Measurements from ENCODE around the gene HOXA13.

The HOXA13 gene

DNA sequence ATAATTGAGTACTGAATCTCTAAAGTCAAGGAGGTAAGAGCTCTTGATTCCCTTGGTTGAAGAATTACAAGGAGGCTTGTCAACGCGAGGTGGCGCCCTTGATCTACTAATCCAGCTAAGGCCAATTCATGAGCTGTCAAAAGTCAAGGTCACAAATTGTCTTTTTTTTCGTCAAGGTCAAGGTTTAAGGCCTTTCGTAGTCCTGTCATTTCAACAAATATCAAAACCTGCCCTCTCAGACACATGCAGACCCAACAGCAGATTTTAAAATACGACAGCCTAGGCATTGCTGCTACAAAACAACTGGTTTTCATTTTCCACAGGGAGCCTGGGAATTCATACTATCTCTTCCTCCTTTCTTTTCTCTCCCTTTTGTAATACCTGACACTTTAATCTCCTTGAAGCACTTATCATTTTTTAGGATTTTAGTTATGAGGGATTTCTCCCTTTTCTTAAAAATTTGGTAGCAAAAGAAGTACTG is 3.6 kb downstream of the HOXA13 start (continued):
- TF ChIP-seq ZNF148 (tag by site-specific recombination; IDR thresholded peaks at IDR 0.05; ENCODE audit: borderline replicate concordance) (no peak), ZNF670 (tag by site-specific recombination; IDR thresholded peaks at IDR 0.05; ENCODE audit: low read depth) (no peak), ZNF302 (tag by site-specific recombination; IDR thresholded peaks at IDR 0.05; ENCODE audit: low read depth) (no peak), FEZF1 (tag by site-specific recombination; IDR thresholded peaks at IDR 0.05) (peak; percentile 90), KLF8 (tag by site-specific recombination; IDR thresholded peaks at IDR 0.05) (0 out of 2 replicates have a peak, but pooled peaks have one; percentile 30), ZNF558 (tag by site-specific recombination; IDR thresholded peaks at IDR 0.05) (no peak), KLF1 (tag by site-specific recombination; IDR thresholded peaks at IDR 0.05) (no peak), ZNF404 (tag by site-specific recombination; IDR thresholded peaks at IDR 0.05) (no peak), ZBTB44 (tag by site-specific recombination; IDR thresholded peaks at IDR 0.05) (no peak), ZNF791 (tag by site-specific recombination; IDR thresholded peaks at IDR 0.05) (no peak), ZNF548 (tag by site-specific recombination; IDR thresholded peaks at IDR 0.05) (no peak), ZNF341 (tag by site-specific recombination; IDR thresholded peaks at IDR 0.05; ENCODE audit: low read depth) (no peak), ZNF654 (tag by site-specific recombination; IDR thresholded peaks at IDR 0.05; ENCODE audit: low read depth) (peak; percentile 87), KLF10 (tag by site-specific recombination; IDR thresholded peaks at IDR 0.05) (0 out of 2 replicates have a peak, but pooled peaks have one; percentile 46), BCL11A (tag by site-specific recombination; IDR thresholded peaks at IDR 0.05; ENCODE audit: low read depth) (peak; percentile 87), ZNF510 (tag by site-specific recombination; IDR thresholded peaks at IDR 0.05; ENCODE audit: insufficient replicate concordance) (no peak), ZNF37A (tag by site-specific recombination; IDR thresholded peaks at IDR 0.05) (no peak), ZNF48 (tag by site-specific recombination; IDR thresholded peaks at IDR 0.05) (no peak), ZNF529 (tag by site-specific recombination; IDR thresholded peaks at IDR 0.05; ENCODE audit: insufficient replicate concordance) (no peak), HOXC10 (CRISPR knock-in tag; IDR thresholded peaks at IDR 0.05) (no peak), ZBTB17 (tag by site-specific recombination; IDR thresholded peaks at IDR 0.05) (no peak), ZNF366 (tag by site-specific recombination; conservative IDR thresholded peaks at IDR 0.05) (peak; percentile 79), ZNF157 (tag by site-specific recombination; IDR thresholded peaks at IDR 0.05) (no peak), ZSCAN18 (tag by site-specific recombination; IDR thresholded peaks at IDR 0.05) (no peak), ZNF530 (tag by site-specific recombination; IDR thresholded peaks at IDR 0.05; ENCODE audit: low read depth) (no peak), ZNF501 (tag by site-specific recombination; IDR thresholded peaks at IDR 0.05) (no peak), ZBTB7A (tag by site-specific recombination; IDR thresholded peaks at IDR 0.05; ENCODE audit: low read depth) (no peak), ZNF398 (tag by site-specific recombination; IDR thresholded peaks at IDR 0.05) (no peak)
- TF ChIP-seq, protein P1, sequence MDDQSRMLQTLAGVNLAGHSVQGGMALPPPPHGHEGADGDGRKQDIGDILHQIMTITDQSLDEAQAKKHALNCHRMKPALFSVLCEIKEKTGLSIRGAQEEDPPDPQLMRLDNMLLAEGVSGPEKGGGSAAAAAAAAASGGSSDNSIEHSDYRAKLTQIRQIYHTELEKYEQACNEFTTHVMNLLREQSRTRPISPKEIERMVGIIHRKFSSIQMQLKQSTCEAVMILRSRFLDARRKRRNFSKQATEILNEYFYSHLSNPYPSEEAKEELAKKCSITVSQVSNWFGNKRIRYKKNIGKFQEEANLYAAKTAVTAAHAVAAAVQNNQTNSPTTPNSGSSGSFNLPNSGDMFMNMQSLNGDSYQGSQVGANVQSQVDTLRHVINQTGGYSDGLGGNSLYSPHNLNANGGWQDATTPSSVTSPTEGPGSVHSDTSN (CRISPR knock-in tag; IDR thresholded peaks at IDR 0.05): no peak
- TF ChIP-seq, protein P2, sequence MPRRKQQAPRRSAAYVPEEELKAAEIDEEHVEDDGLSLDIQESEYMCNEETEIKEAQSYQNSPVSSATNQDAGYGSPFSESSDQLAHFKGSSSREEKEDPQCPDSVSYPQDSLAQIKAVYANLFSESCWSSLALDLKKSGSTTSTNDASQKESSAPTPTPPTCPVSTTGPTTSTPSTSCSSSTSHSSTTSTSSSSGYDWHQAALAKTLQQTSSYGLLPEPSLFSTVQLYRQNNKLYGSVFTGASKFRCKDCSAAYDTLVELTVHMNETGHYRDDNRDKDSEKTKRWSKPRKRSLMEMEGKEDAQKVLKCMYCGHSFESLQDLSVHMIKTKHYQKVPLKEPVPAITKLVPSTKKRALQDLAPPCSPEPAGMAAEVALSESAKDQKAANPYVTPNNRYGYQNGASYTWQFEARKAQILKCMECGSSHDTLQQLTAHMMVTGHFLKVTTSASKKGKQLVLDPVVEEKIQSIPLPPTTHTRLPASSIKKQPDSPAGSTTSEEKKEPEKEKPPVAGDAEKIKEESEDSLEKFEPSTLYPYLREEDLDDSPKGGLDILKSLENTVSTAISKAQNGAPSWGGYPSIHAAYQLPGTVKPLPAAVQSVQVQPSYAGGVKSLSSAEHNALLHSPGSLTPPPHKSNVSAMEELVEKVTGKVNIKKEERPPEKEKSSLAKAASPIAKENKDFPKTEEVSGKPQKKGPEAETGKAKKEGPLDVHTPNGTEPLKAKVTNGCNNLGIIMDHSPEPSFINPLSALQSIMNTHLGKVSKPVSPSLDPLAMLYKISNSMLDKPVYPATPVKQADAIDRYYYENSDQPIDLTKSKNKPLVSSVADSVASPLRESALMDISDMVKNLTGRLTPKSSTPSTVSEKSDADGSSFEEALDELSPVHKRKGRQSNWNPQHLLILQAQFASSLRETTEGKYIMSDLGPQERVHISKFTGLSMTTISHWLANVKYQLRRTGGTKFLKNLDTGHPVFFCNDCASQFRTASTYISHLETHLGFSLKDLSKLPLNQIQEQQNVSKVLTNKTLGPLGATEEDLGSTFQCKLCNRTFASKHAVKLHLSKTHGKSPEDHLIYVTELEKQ (tag by site-specific recombination; IDR thresholded peaks at IDR 0.05; ENCODE audit: borderline replicate concordance): no peak; the same call in 1 of the 2 replicates
